Renal pelvis (tissue), 4 donors: ENCODE data around the gene CCDC175. TPM values are rescaled to one million over a fixed set of nuclear protein-coding genes. Genes with fewer than 3 reads are reported as not detected.

Experiments used
- DNase-seq: peaks from one replicate; pipeline ENCODE4 v3.0.0-alpha.2; 2013
- polyA plus RNA-seq, 3 donors: library from polyadenylated mRNA; unstranded; fragments of 120-200 nt; gene quantifications; one replicate each; pipeline ENCODE4 v1.2.1, GENCODE V29; 2013; ENCODE audit not compliant: insufficient read length in 3 of 3

Gene CCDC175
- polyA plus RNA-seq, 3 donors, result 0.57 to 0.73 (median 0.60) TPM

- no peak for DNase-seq
These were observed 35.8 kb downstream of the CCDC175 start for GRCh38 chr14:59540852-59541251.

GRCh38 chr14:59538936-59539335 lies 37.7 kb downstream of the CCDC175 start:
- no peak for DNase-seq

- DNase-seq, result no peak
These were observed 39.1 kb downstream of the CCDC175 start for GRCh38 chr14:59537476-59537875.

GRCh38 chr14:59534361-59534987 lies 42.1 kb downstream of the CCDC175 start:
- DNase-seq, result no peak

- no peak for DNase-seq
These were observed 44.2 kb downstream of the CCDC175 start for GRCh38 chr14:59532419-59532818.

GRCh38 chr14:59530349-59530748 lies 46.3 kb downstream of the CCDC175 start:
- DNase-seq, result no peak

- DNase-seq, result no peak
These were observed 47.4 kb downstream of the CCDC175 start for GRCh38 chr14:59529189-59529588.

GRCh38 chr14:59520224-59520623 lies 56.4 kb downstream of the CCDC175 start:
- DNase-seq, result no peak

- peak; percentile 19 for DNase-seq
These were observed 64.6 kb downstream of the CCDC175 start for GRCh38 chr14:59511916-59512575.

GRCh38 chr14:59510966-59511365 lies 65.6 kb downstream of the CCDC175 start:
- peak; percentile 40 for DNase-seq

GRCh38 chr14:59510001-59510400 lies 66.6 kb downstream of the CCDC175 start:
- no peak for DNase-seq

GRCh38 chr14:59509101-59509500 lies 67.5 kb downstream of the CCDC175 start:
- no peak for DNase-seq

- DNase-seq, result no peak
These were observed 68.9 kb downstream of the CCDC175 start for GRCh38 chr14:59507752-59508103.

- peak; percentile 46 for DNase-seq
These were observed 69.4 kb downstream of the CCDC175 start for GRCh38 chr14:59507063-59507751.

- no peak for DNase-seq
These were observed 73.4 kb downstream of the CCDC175 start for GRCh38 chr14:59503256-59503655.

- DNase-seq, result no peak
These were observed 75.9 kb downstream of the CCDC175 start for GRCh38 chr14:59500732-59501131.

GRCh38 chr14:59492384-59492783 lies 84.2 kb downstream of the CCDC175 start:
- DNase-seq, result no peak

- no peak for DNase-seq
These were observed 85.9 kb downstream of the CCDC175 start for GRCh38 chr14:59490756-59491155.

- DNase-seq, result no peak
These were observed 91.9 kb downstream of the CCDC175 start for GRCh38 chr14:59484639-59485175.

- peak; percentile 98 for DNase-seq
These were observed 92.6 kb downstream of the CCDC175 start, which contains the start of the genes JKAMP and L3HYPDH for GRCh38 chr14:59483819-59484638. TSS of gene JKAMP (plus strand) at chr14:59484517. CDS start at chr14:59484590, 73 bp downstream. TSS of gene L3HYPDH (minus strand) at chr14:59484408. CDS start at chr14:59484316, 92 bp downstream.

GRCh38 chr14:59483363-59483762 lies 93.2 kb downstream of the CCDC175 start:
- DNase-seq, result no peak
